Panc1 (cell line): ENCODE results near the gene CD58. TPM values are rescaled to one million over a fixed set of nuclear protein-coding genes. Genes with fewer than 3 reads are reported as not detected.
"Not testable (repeated sequence)": the region's sequence is repeated elsewhere in the genome, so short reads cannot be mapped to it uniquely, and the experiment has no call there.

Experiments used
- ATAC-seq: fragments of 200-7000 bp; cut with Tn5 transposase; 2 replicates; pipeline ENCODE4 v1.9.1; 2020; ENCODE audit warnings: mild to moderate bottlenecking, moderate library complexity
- BruUV-seq: library from RNA; stranded (reverse); fragments of 400-500 nt; replicated peaks from 2 replicates; lab custom pipeline; 2021; lab: Mats Ljungman, UMichigan
- CTCF ChIA-PET: fragments of 300-600 bp; sonication (Branson Sonifier 250); formaldehyde crosslinking; loops from one replicate; lab custom pipeline; 2022; ENCODE audit warnings: antibody characterized with exemption; lab: Charles Lee
- POLR2A ChIA-PET: fragments of 300-600 bp; sonication (Branson Sonifier 250); formaldehyde crosslinking; loops from one replicate; lab custom pipeline; 2022; ENCODE audit warnings: antibody characterized with exemption; lab: Charles Lee
- DNase-seq: peaks from one replicate; pipeline ENCODE4 v3.0.0-alpha.2; 2010; ENCODE audit warnings: low read depth, low spot score
- H3K27ac ChIP-seq: 2 replicates; pipeline ENCODE4 v1.5.1; 2011; ENCODE audit warnings: mild to moderate bottlenecking, low read length, inconsistent platforms
- H3K27me3 ChIP-seq: fragments of 200-500 bp; sonication (Bioruptor generic); 2 replicates; pipeline ENCODE4 v1.6.0; 2014; ENCODE audit warnings: low read length, inconsistent platforms; ENCODE audit not compliant: control insufficient read depth, insufficient read depth
- H3K36me3 ChIP-seq: fragments of 200-500 bp; sonication (Bioruptor generic); 2 replicates; pipeline ENCODE4 v1.5.1; 2014; ENCODE audit warnings: inconsistent platforms, mild to moderate bottlenecking, low read length, moderate library complexity; ENCODE audit not compliant: control insufficient read depth, insufficient read depth
- H3K4me1 ChIP-seq: 2 replicates; pipeline ENCODE4 v1.5.1; 2011; ENCODE audit warnings: inconsistent platforms, mild to moderate bottlenecking, low read length, moderate library complexity; ENCODE audit not compliant: control insufficient read depth, insufficient read depth
- H3K4me3 ChIP-seq, 2 experiments: 2 replicates each; pipeline ENCODE4 v1.5.1; 2011 to 2012; ENCODE audit warnings: low read depth in 2 of 2, low read length in 2 of 2, mild to moderate bottlenecking in 2 of 2, inconsistent platforms in 1 of 2, moderate library complexity in 1 of 2
- H3K9me3 ChIP-seq: fragments of 200-500 bp; sonication (Bioruptor generic); 2 replicates; pipeline ENCODE4 v1.5.1; 2014; ENCODE audit warnings: low read depth, mild to moderate bottlenecking, inconsistent platforms, low read length, moderate library complexity; ENCODE audit not compliant: control insufficient read depth, insufficient read depth
- CTCF ChIP-seq: fragments of 450-650 bp; IDR thresholded peaks from 2 replicates; pipeline ENCODE4 v1.5.1; 2017; ENCODE audit warnings: mild to moderate bottlenecking
- POLR2AphosphoS5 ChIP-seq: IDR thresholded peaks from 2 replicates; pipeline ENCODE4 v1.6.1; 2012; ENCODE audit warnings: mild to moderate bottlenecking, low read depth, low read length, moderate library complexity
- REST ChIP-seq, 2 experiments: IDR thresholded peaks; 2 replicates each; pipeline ENCODE4 v1.6.1; 2011 to 2012; ENCODE audit warnings: low read depth in 2 of 2, control low read depth in 1 of 2, low read length in 1 of 2, mild to moderate bottlenecking in 1 of 2, moderate library complexity in 1 of 2; ENCODE audit not compliant: insufficient read depth in 1 of 2
- SIN3A ChIP-seq: IDR thresholded peaks from 2 replicates; pipeline ENCODE4 v1.6.1; 2012; ENCODE audit warnings: low read depth, mild to moderate bottlenecking, low read length, moderate library complexity, borderline replicate concordance; ENCODE audit not compliant: insufficient read depth
- TCF7L2 ChIP-seq: IDR thresholded peaks from 2 replicates; pipeline ENCODE4 v1.6.1; 2011; ENCODE audit warnings: mild to moderate bottlenecking, low read depth, low read length, inconsistent platforms
- in situ Hi-C: cut with HindIII; loops from 2 replicates; pipeline ENCODE4 v1.10.0; 2016; ENCODE audit warnings: low sequenced_read_pairs, low pct_unique_long_range_greater_than_20kb
- intact Hi-C: fragments of 100-400 bp; cut with micrococcal nuclease; formaldehyde crosslinking; loops from one replicate; pipeline ENCODE4 v1.10.0; 2022; ENCODE audit not compliant: unreplicated experiment
- total RNA-seq: library from RNA; stranded (reverse); gene quantifications from one replicate; pipeline ENCODE4 v1.2.1, GENCODE V29; 2021; ENCODE audit not compliant: unreplicated experiment

The CD58 gene
- total RNA-seq, 1 experiment from 2014 or later, result 12.6 TPM

GRCh38 chr1:116565222-116565621, 5.6 kb downstream of the CD58 start:
- CTCF ChIA-PET, result no interaction called here
- Histone ChIP-seq H3K4me1 (no peaks in the 10 kb centered on the region), H3K36me3 (no peaks in the 10 kb centered on the region), H3K9me3 (no peaks in the 10 kb centered on the region), H3K27ac (no peak overlapping the region), H3K27me3 (no peaks in the 10 kb centered on the region), H3K4me3 (no peak overlapping the region)
- no peak for ATAC-seq
- POLR2A ChIA-PET, result interaction anchor here (0.6 kb wide), 1 partner anchor 103 kb away, joined by 3 read pairs; the partner anchor contains the start of gene IGSF3
- no TSS peak for BruUV-seq
- in situ Hi-C loops, result no loop called here
- intact Hi-C loops, result no loop called here
- DNase-seq, result no peak
- TF ChIP-seq CTCF (no peak), POLR2AphosphoS5 (no peak), SIN3A (no peak), TCF7L2 (no peak), REST (IDR thresholded peaks at IDR 0.05; ENCODE audit: insufficient read depth in 1 of 2, low read depth in 2 of 2, low read length in 1 of 2) (no peak)

- H3K9me3 ChIP-seq, result no peaks in the 10 kb centered on the region
- ChIA-PET CTCF (no interaction called here), POLR2A (no interaction called here)
- TF ChIP-seq SIN3A (no peak), POLR2AphosphoS5 (no peak), CTCF (no peak), TCF7L2 (no peak), REST (IDR thresholded peaks at IDR 0.05; ENCODE audit: insufficient read depth in 1 of 2, low read depth in 2 of 2, low read length in 1 of 2) (no peak)
- H3K36me3 ChIP-seq, result no peaks in the 10 kb centered on the region
- no peaks in the 10 kb centered on the region for H3K4me1 ChIP-seq
- ATAC-seq (no peak), DNase-seq (no peak)
- H3K4me3 ChIP-seq, result no peak overlapping the region
- H3K27ac ChIP-seq, result no peak overlapping the region
- in situ Hi-C loops (no loop called here), intact Hi-C loops (no loop called here)
- H3K27me3 ChIP-seq, result no peaks in the 10 kb centered on the region
- BruUV-seq, result no TSS peak
Observed at GRCh38 chr1:116564426-116564825, 6.4 kb downstream of the CD58 start.

GRCh38 chr1:116562465-116562864, 8.4 kb downstream of the CD58 start:
- H3K4me1 ChIP-seq, CTCF ChIA-PET, in situ Hi-C loops, DNase-seq, ATAC-seq, H3K27ac ChIP-seq, H3K36me3 ChIP-seq, H3K4me3 ChIP-seq, H3K9me3 ChIP-seq, BruUV-seq, POLR2A ChIA-PET, intact Hi-C loops, H3K27me3 ChIP-seq: not testable (repeated sequence)
